Ishikawa (cell line): ENCODE data around the gene SH3RF1.

Source experiments
- CEBPB ChIP-seq: IDR thresholded peaks from 2 replicates; pipeline ENCODE4 v1.6.1; 2012
- CREB1 ChIP-seq: IDR thresholded peaks from 2 replicates; pipeline ENCODE4 v1.6.1; 2012; ENCODE audit warnings: low read depth
- EGR1 ChIP-seq: IDR thresholded peaks from 2 replicates; pipeline ENCODE4 v1.6.1; 2012
- EP300 ChIP-seq: IDR thresholded peaks from 2 replicates; pipeline ENCODE4 v1.6.1; 2012; ENCODE audit warnings: borderline replicate concordance
- FOXM1 ChIP-seq: IDR thresholded peaks from 2 replicates; pipeline ENCODE4 v1.6.1; 2012; ENCODE audit warnings: low read depth, borderline replicate concordance
- NFIC ChIP-seq: IDR thresholded peaks from 2 replicates; pipeline ENCODE4 v1.6.1; 2012
- RAD21 ChIP-seq: IDR thresholded peaks from 2 replicates; pipeline ENCODE4 v1.6.1; 2012; ENCODE audit warnings: low read depth
- REST ChIP-seq: IDR thresholded peaks from 2 replicates; pipeline ENCODE4 v1.6.1; 2012; ENCODE audit warnings: low read depth, mild to moderate bottlenecking
- TAF1 ChIP-seq: IDR thresholded peaks from 2 replicates; pipeline ENCODE4 v1.6.1; 2012; ENCODE audit warnings: low read depth, mild to moderate bottlenecking
- TCF12 ChIP-seq: IDR thresholded peaks from 2 replicates; pipeline ENCODE4 v1.6.1; 2012; ENCODE audit warnings: low read depth
- TEAD4 ChIP-seq: IDR thresholded peaks from 2 replicates; pipeline ENCODE4 v1.6.1; 2012
- YY1 ChIP-seq: IDR thresholded peaks from 2 replicates; pipeline ENCODE4 v1.6.1; 2012; ENCODE audit warnings: low read depth
- ZBTB7A ChIP-seq: IDR thresholded peaks from 2 replicates; pipeline ENCODE4 v1.6.1; 2012; ENCODE audit warnings: low read depth
- TF ChIP-seq, protein P1 (sequence below): IDR thresholded peaks from 2 replicates; pipeline ENCODE4 v1.6.1; 2012
- TF ChIP-seq, protein P2 (sequence below): IDR thresholded peaks from 2 replicates; pipeline ENCODE4 v1.6.1; 2012

The SH3RF1 gene

DNA sequence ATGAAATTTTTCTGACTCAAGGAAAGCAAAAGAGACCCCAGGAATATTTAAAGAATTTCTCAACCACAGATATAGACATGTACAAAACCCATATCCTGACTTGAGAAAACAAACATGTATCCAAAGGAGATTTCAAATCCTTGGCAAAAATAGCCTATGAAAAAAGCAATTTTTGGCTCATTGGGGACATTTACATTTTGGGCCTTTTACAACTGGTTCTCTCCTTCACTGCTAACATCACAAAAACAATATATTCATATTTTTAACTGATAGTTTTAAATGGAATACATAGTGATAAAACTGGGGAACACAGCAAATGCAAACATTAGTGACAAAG, 65.0 kb downstream of the SH3RF1 start:
- no peak for TF ChIP-seq NFIC
- no peak for TF ChIP-seq YY1
- TF ChIP-seq, protein P1, sequence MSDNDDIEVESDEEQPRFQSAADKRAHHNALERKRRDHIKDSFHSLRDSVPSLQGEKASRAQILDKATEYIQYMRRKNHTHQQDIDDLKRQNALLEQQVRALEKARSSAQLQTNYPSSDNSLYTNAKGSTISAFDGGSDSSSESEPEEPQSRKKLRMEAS = no peak
- TF ChIP-seq EGR1 = no peak
- no peak for TF ChIP-seq CEBPB
- no peak for TF ChIP-seq TCF12
- TF ChIP-seq TAF1 = no peak
- no peak for TF ChIP-seq REST

DNA sequence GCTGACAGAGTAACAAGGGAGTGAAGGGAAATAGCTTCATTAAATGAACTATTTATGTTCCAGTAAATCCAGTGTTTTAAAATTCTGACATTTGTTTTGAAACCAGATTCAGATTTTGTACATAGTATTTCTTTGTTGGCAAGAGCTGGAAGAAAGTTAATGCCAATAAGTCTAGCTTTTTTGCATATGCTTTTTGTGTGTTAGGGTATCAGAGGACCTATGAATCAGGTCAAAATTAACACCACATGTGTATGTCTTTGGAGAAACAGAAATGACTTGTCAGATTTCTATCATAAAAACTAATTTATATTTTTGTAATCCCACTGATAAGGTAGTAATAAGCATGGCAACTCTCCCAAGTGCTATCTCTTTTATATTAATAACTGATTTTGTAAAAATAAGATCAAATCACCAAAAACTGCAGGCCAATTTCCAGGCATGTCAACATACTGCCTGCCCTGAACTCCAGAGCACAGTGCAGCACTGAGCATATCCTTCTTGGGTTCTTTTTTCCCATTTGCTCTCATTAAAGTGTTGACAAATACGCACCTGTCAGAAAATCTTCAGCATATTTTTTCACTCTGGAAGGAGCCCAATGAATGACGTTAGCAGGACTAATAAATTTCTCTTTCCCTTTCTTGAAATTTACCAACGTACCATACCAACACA, 65.5 kb downstream of the SH3RF1 start:
- TF ChIP-seq TCF12 = no peak
- no peak for TF ChIP-seq EGR1
- no peak for TF ChIP-seq RAD21
- TF ChIP-seq, protein P2, sequence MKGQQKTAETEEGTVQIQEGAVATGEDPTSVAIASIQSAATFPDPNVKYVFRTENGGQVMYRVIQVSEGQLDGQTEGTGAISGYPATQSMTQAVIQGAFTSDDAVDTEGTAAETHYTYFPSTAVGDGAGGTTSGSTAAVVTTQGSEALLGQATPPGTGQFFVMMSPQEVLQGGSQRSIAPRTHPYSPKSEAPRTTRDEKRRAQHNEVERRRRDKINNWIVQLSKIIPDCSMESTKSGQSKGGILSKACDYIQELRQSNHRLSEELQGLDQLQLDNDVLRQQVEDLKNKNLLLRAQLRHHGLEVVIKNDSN = no peak
- no peak for TF ChIP-seq EP300
- TF ChIP-seq REST = no peak
- TF ChIP-seq TEAD4 = no peak
- no peak for TF ChIP-seq YY1
- TF ChIP-seq CREB1 = no peak
- TF ChIP-seq NFIC = no peak
- no peak for TF ChIP-seq CEBPB
- TF ChIP-seq ZBTB7A = no peak
- TF ChIP-seq, protein P1 = no peak
- TF ChIP-seq FOXM1 = no peak
- no peak for TF ChIP-seq TAF1

GRCh38 chr4:169203891-169204290, 66.9 kb downstream of the SH3RF1 start:
- TF ChIP-seq REST = no peak
- no peak for TF ChIP-seq NFIC
- TF ChIP-seq CREB1 = no peak
- TF ChIP-seq TCF12 = no peak
- no peak for TF ChIP-seq YY1
- TF ChIP-seq EP300 = no peak
- TF ChIP-seq, protein P2 = no peak
- no peak for TF ChIP-seq CEBPB
- TF ChIP-seq, protein P1 = no peak
- TF ChIP-seq RAD21 = no peak
- TF ChIP-seq TEAD4 = no peak

GRCh38 chr4:169202878-169203277, 67.9 kb downstream of the SH3RF1 start:
- no peak for TF ChIP-seq ZBTB7A
- no peak for TF ChIP-seq NFIC

- TF ChIP-seq TEAD4 = no peak
- no peak for TF ChIP-seq RAD21
- TF ChIP-seq EP300 = no peak
- no peak for TF ChIP-seq ZBTB7A
- no peak for TF ChIP-seq NFIC
- no peak for TF ChIP-seq TAF1
- TF ChIP-seq YY1 = no peak
- TF ChIP-seq CREB1 = no peak
- no peak for TF ChIP-seq TCF12
- TF ChIP-seq REST = no peak
- no peak for TF ChIP-seq FOXM1
- TF ChIP-seq, protein P2 = no peak
- TF ChIP-seq EGR1 = no peak
- TF ChIP-seq, protein P1 = no peak
- no peak for TF ChIP-seq CEBPB
These were observed 68.5 kb downstream of the SH3RF1 start for GRCh38 chr4:169202145-169202699.
